Mesendoderm (in vitro differentiated cells): ENCODE measurements around the gene RPL27.
"Not testable (repeated sequence)": the region's sequence is repeated elsewhere in the genome, so short reads cannot be mapped to it uniquely, and the experiment has no call there.

Experiments
- DNase-seq: peaks from one replicate; pipeline ENCODE4 v3.0.0; 2013
- H2AK5ac ChIP-seq: 2 replicates; pipeline ENCODE4 v1.6.1; 2013; ENCODE audit warnings: low read length, inconsistent platforms
- H2BK120ac ChIP-seq: 2 replicates; pipeline ENCODE4 v1.6.1; 2013; ENCODE audit warnings: low read depth, mild to moderate bottlenecking, low read length, moderate library complexity, mixed read lengths
- H2BK15ac ChIP-seq: replicated peaks from 2 replicates; pipeline ENCODE4 v1.6.1; 2013; ENCODE audit warnings: low read depth, mild to moderate bottlenecking, moderate library complexity
- H2BK5ac ChIP-seq: 2 replicates; pipeline ENCODE4 v1.6.1; 2013; ENCODE audit warnings: low read length, inconsistent platforms
- H3K18ac ChIP-seq: 2 replicates; pipeline ENCODE4 v1.6.1; 2013; ENCODE audit warnings: mild to moderate bottlenecking, low read length, mixed read lengths
- H3K23ac ChIP-seq: one replicate; pipeline ENCODE4 v1.6.1; 2013; ENCODE audit warnings: low read length
- H3K27ac ChIP-seq: 2 replicates; pipeline ENCODE4 v1.5.1; 2013; ENCODE audit warnings: low read depth, mild to moderate bottlenecking, inconsistent platforms, low read length, moderate library complexity
- H3K27me3 ChIP-seq: 2 replicates; pipeline ENCODE4 v1.6.1; 2013; ENCODE audit warnings: low read length, control low read depth, mild to moderate bottlenecking, inconsistent platforms; ENCODE audit not compliant: insufficient read depth, poor library complexity
- H3K36me3 ChIP-seq: 2 replicates; pipeline ENCODE4 v1.6.1; 2013; ENCODE audit warnings: low read length, inconsistent platforms; ENCODE audit not compliant: control insufficient read depth, insufficient read depth
- H3K4ac ChIP-seq: one replicate; pipeline ENCODE4 v1.6.1; 2013; ENCODE audit warnings: low read depth, mild to moderate bottlenecking, low read length, moderate library complexity
- H3K4me1 ChIP-seq: 2 replicates; pipeline ENCODE4 v1.6.1; 2013; ENCODE audit warnings: low read depth, low read length, inconsistent platforms; ENCODE audit not compliant: control insufficient read depth
- H3K4me2 ChIP-seq: 2 replicates; pipeline ENCODE4 v1.6.1; 2013; ENCODE audit warnings: low read length
- H3K4me3 ChIP-seq: 2 replicates; pipeline ENCODE4 v1.5.1; 2013; ENCODE audit warnings: mild to moderate bottlenecking, low read length
- H3K56ac ChIP-seq: one replicate; pipeline ENCODE4 v1.6.1; 2013; ENCODE audit warnings: low read length
- H3K79me1 ChIP-seq: 2 replicates; pipeline ENCODE4 v1.6.1; 2013; ENCODE audit warnings: low read length, inconsistent platforms
- H3K79me2 ChIP-seq: 2 replicates; pipeline ENCODE4 v1.6.1; 2013; ENCODE audit warnings: mild to moderate bottlenecking, low read length; ENCODE audit not compliant: control insufficient read depth, insufficient read depth
- H3K9ac ChIP-seq: 2 replicates; pipeline ENCODE4 v1.6.1; 2013; ENCODE audit warnings: low read length, inconsistent platforms
- H4K5ac ChIP-seq: one replicate; pipeline ENCODE4 v1.6.1; 2013; ENCODE audit warnings: low read length
- H4K8ac ChIP-seq: one replicate; pipeline ENCODE4 v1.6.1; 2013; ENCODE audit warnings: low read depth, mild to moderate bottlenecking, control low read depth, low read length, moderate library complexity
- WGBS: extraction: QIAGEN DNeasy Blood & Tissue Kit; methylation state at CpG from one replicate; pipeline ENCODE4 v1.1.7; 2013; ENCODE audit warnings: low lambda C conversion rate, missing lambda C conversion rate; ENCODE audit not compliant: insufficient coverage; ENCODE audit errors: extremely low coverage; 5-methylcytosine and 5-hydroxymethylcytosine counted together

RPL27 gene

DNA sequence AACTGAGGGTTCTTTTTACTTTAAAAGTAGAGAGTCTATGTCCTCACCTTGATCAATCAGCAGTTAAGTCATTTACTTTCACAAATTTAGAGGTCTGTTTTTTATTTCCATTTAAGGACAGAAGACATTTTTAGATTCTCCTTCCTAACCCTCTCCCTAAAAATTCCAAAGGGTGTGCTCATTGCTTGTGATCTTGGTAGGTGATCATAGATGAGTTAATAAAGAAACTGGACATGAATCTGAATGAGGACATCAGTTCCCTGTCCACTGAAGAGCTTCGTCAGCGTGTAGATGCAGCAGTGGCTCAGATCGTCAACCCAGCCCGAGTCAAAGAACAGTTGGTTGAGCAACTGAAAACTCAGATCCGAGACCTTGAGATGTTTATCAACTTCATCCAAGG lies 9.1 kb upstream of the RPL27 start:
- no peak overlapping the region for H3K27ac ChIP-seq
- H3K79me2 ChIP-seq, result no peaks in the 10 kb centered on the region
- no CpG with 5 or more reads among the region's 5 CpGs for WGBS
- no peak overlapping the region for H2BK120ac ChIP-seq
- H4K5ac ChIP-seq, result no peak overlapping the region
- H3K27me3 ChIP-seq, result no peaks in the 10 kb centered on the region
- DNase-seq, result no peak
- no peak overlapping the region for H3K56ac ChIP-seq
- H3K4me2 ChIP-seq, result no peak overlapping the region
- H3K9ac ChIP-seq, result no peak overlapping the region
- H4K8ac ChIP-seq, result no peak overlapping the region
- no peak overlapping the region for H2BK15ac ChIP-seq
- no peak overlapping the region for H2BK5ac ChIP-seq
- H2AK5ac ChIP-seq, result no peak overlapping the region
- H3K4me1 ChIP-seq, result no peaks in the 10 kb centered on the region
- H3K4me3 ChIP-seq, result no peak overlapping the region
- H3K18ac ChIP-seq, result no peak overlapping the region
- H3K79me1 ChIP-seq, result no peaks in the 10 kb centered on the region
- H3K4ac ChIP-seq, result no peak overlapping the region
- H3K23ac ChIP-seq, result no peak overlapping the region
- peaks cover 15% of the 10 kb centered on the region for H3K36me3 ChIP-seq

DNA sequence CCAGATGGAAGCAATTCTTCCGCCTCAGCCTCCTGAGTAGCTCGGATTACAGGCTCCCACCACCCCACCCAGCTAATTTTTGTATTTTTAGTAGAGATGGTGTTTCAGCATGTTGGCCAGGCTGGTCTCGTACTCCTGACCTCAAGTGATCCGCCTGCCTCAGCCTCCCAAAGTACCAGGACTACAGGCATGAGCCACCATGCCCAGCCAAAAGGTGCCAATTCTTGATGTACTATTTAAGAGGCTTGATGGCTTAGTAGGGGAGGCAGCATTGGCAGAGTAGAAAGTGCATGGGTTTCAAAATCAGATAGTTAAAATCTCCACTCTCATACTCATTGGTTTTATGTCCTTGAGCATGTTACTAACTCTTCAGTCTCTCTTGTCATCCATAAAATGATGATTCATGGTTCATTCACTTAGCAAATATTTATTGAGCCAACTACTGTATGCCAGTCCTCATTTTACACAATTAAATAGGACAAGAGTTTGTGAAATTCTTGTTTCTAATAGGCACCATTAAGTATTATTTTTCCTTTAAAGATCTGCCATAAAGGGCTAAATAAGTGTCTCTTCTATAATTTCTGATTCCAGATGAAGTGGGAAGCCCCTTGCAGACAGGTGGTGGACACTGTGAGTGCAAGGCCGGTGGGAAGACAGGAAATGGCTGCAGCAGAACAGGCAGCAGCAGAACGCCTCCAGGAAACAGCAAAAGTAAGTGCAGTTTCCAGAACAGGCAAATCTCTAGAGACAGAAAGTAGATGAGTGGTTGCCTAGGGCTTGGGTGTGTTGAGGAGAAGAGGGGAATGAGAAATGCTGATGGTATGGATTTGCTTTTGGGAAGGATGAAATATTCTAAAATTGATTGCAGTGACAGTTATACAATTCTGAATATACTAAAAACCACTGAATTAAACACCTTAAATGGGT lies 8.2 kb upstream of the RPL27 start:
- Histone ChIP-seq H3K18ac (no peak overlapping the region), H3K36me3 (peaks cover 15% of the 10 kb centered on the region), H2BK5ac (no peak overlapping the region), H3K9ac (no peak overlapping the region), H4K8ac (no peak overlapping the region), H3K4me2 (no peak overlapping the region), H3K27me3 (no peaks in the 10 kb centered on the region), H2BK120ac (no peak overlapping the region), H3K56ac (no peak overlapping the region), H2AK5ac (no peak overlapping the region), H3K4me3 (no peak overlapping the region), H2BK15ac (no peak overlapping the region), H3K23ac (no peak overlapping the region), H3K79me1 (no peaks in the 10 kb centered on the region), H3K4me1 (no peaks in the 10 kb centered on the region), H3K4ac (no peak overlapping the region), H4K5ac (no peak overlapping the region), H3K27ac (no peak overlapping the region), H3K79me2 (no peaks in the 10 kb centered on the region)
- WGBS, result no CpG with 5 or more reads among the region's 6 CpGs
- DNase-seq, result no peak

DNA sequence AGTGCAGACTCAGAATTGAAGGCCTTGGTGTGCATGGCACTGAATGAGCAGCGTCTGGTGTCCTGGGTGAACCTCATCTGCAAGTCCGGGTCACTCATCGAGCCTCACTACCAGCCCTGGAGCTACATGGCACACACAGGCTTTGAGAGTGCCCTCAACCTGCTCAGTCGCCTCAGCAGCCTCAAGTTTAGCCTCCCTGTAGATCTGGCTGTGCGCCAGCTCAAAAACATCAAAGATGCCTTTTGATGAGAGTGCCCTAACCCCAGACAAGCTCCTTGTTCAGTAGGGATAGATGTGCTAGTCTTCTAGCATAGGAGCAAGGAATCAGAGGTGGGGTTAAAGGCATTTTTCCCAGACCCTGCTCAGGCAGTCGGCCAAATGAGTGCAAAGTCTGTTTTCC lies 6.7 kb upstream of the RPL27 start:
- no peaks in the 10 kb centered on the region for H3K27me3 ChIP-seq

DNA sequence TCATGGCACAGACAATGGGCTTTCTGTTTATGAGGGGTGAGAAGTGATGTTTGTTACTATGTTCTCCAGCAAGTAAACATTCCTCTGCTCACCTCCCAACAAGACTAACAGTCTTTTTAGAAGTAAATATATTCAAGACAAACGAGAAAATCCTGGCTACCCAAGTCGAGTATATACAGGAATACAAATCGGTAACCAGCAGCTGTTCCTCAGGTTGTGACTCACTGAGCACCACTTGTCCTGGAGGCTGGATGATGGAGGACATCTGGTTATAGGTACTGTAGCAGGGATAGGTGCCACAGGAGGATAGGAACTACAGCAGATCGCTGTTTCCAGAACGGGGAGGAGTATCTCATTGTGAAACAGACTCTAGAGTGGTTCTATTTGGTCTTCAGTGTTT lies 5.3 kb upstream of the RPL27 start:
- H3K36me3 ChIP-seq, result peaks cover 13% of the 10 kb centered on the region
- no peak overlapping the region for H3K23ac ChIP-seq
- no peak overlapping the region for H2AK5ac ChIP-seq
- no peaks in the 10 kb centered on the region for H3K79me2 ChIP-seq
- no peak overlapping the region for H3K4me3 ChIP-seq
- no peak overlapping the region for H3K18ac ChIP-seq
- no peak overlapping the region for H2BK5ac ChIP-seq
- no peak overlapping the region for H3K27ac ChIP-seq
- no peaks in the 10 kb centered on the region for H3K79me1 ChIP-seq
- no peaks in the 10 kb centered on the region for H3K4me1 ChIP-seq
- no peaks in the 10 kb centered on the region for H3K27me3 ChIP-seq
- no CpG with 5 or more reads among the region's 5 CpGs for WGBS
- no peak overlapping the region for H4K5ac ChIP-seq
- no peak overlapping the region for H2BK15ac ChIP-seq
- no peak overlapping the region for H2BK120ac ChIP-seq
- no peak overlapping the region for H3K4ac ChIP-seq
- no peak overlapping the region for H3K9ac ChIP-seq
- no peak overlapping the region for H4K8ac ChIP-seq
- H3K56ac ChIP-seq, result no peak overlapping the region
- H3K4me2 ChIP-seq, result no peak overlapping the region
- DNase-seq, result no peak

More for the DNA sequence above, 6.7 kb upstream of the RPL27 start:
- WGBS, result no CpG with 5 or more reads among the region's 6 CpGs
- Histone ChIP-seq H3K79me1 (no peaks in the 10 kb centered on the region), H3K23ac (no peak overlapping the region), H3K56ac (no peak overlapping the region), H2BK120ac (no peak overlapping the region), H3K4me2 (no peak overlapping the region), H2AK5ac (no peak overlapping the region), H3K18ac (no peak overlapping the region), H4K8ac (no peak overlapping the region), H3K36me3 (peaks cover 15% of the 10 kb centered on the region), H2BK5ac (no peak overlapping the region), H3K79me2 (no peaks in the 10 kb centered on the region), H3K4me3 (no peak overlapping the region), H2BK15ac (no peak overlapping the region), H3K4me1 (no peaks in the 10 kb centered on the region), H3K9ac (no peak overlapping the region), H4K5ac (no peak overlapping the region), H3K4ac (no peak overlapping the region), H3K27ac (no peak overlapping the region)
- no peak for DNase-seq

DNA sequence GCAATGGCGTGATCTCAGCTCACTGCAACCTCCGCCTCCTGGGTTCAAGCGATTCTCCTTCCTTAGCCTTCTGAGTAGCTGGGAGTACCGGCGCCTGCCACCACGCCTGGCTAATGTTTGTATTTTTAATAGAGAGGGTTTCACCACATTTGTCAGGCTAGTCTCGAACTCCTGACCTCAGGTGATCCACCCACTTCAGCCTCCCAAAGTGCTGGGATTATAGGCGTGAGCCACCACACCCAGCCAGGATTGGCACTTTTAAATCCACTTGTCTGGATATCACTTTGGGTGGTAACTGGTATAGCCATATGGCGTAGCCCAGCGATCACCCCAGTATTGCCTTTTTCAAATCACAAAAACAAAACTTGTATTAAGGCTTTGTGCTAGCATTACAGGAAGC lies 4.3 kb upstream of the RPL27 start:
- not testable (repeated sequence) for H2BK120ac ChIP-seq, H3K79me2 ChIP-seq, H4K5ac ChIP-seq, H3K27me3 ChIP-seq, H4K8ac ChIP-seq, H3K56ac ChIP-seq, H2BK5ac ChIP-seq, H3K79me1 ChIP-seq, H3K4me2 ChIP-seq, DNase-seq, H3K9ac ChIP-seq, H2BK15ac ChIP-seq, H3K4ac ChIP-seq, H3K4me1 ChIP-seq, H3K27ac ChIP-seq, H2AK5ac ChIP-seq, H3K4me3 ChIP-seq, H3K23ac ChIP-seq, H3K18ac ChIP-seq
- no CpG with 5 or more reads among the region's 10 CpGs for WGBS
- H3K36me3 ChIP-seq, result peaks cover 13% of the 10 kb centered on the region
